ENCODE measurements around the gene CHKB. TPM values are rescaled to one million over a fixed set of nuclear protein-coding genes. Genes with fewer than 3 reads are reported as not detected.

Gene CHKB
- total and polyA plus RNA-seq, 11 donors: 16.7 to 77.1 (median 35.6) TPM

GRCh38 chr22:50595189-50595588 is 12.5 kb upstream of the CHKB start:
- no peak for DNase-seq
- H3K36me3 ChIP-seq: no peaks in the 10 kb centered on the region
- TF ChIP-seq, protein P1, sequence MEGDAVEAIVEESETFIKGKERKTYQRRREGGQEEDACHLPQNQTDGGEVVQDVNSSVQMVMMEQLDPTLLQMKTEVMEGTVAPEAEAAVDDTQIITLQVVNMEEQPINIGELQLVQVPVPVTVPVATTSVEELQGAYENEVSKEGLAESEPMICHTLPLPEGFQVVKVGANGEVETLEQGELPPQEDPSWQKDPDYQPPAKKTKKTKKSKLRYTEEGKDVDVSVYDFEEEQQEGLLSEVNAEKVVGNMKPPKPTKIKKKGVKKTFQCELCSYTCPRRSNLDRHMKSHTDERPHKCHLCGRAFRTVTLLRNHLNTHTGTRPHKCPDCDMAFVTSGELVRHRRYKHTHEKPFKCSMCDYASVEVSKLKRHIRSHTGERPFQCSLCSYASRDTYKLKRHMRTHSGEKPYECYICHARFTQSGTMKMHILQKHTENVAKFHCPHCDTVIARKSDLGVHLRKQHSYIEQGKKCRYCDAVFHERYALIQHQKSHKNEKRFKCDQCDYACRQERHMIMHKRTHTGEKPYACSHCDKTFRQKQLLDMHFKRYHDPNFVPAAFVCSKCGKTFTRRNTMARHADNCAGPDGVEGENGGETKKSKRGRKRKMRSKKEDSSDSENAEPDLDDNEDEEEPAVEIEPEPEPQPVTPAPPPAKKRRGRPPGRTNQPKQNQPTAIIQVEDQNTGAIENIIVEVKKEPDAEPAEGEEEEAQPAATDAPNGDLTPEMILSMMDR (IDR thresholded peaks at IDR 0.05): no peak
- no peak for TF ChIP-seq POLR2A (IDR thresholded peaks at IDR 0.05)
- intact Hi-C loops (cut with DNase I): no loop called here
- WGBS, 4 donors: 86 to 92% (median 89%) methylated on average over 3 of the region's 3 CpGs
- H3K4me3 ChIP-seq: no peak overlapping the region
- ATAC-seq: no peak
- peaks cover 0 to 24% (median 14%) of the 10 kb centered on the region in 9 donors for H3K27me3 ChIP-seq
- no peak overlapping the region for H3K27ac ChIP-seq
- H3K4me1 ChIP-seq: peaks cover 0 to 4% (median 0%) of the 10 kb centered on the region in 12 donors
- no peaks in the 10 kb centered on the region for H3K9me3 ChIP-seq

DNA sequence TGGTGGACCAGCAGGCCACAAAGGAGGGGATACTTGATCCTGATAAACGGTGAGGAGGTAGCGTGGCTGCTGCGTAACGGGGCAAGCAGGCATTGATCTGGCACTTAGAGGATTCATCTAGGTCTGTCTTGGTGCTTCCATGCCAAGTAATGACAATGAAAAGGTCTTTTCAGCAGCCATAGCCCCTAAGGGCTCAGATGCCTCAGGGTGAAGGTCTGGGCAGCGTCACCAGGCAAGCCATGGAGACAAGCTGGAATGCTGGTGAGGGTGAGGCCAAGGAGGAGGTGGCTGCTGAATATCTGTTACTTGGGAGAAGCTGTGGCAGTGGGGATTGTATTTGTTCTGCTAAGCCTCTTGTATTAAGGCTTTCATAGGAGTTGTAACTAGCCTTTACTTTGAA is 4.8 kb upstream of the CHKB start:
- Histone ChIP-seq H3K27ac (no peak overlapping the region), H3K27me3 (no peaks in the 10 kb centered on the region), H3K9me3 (no peaks in the 10 kb centered on the region), H3K36me3 (no peaks in the 10 kb centered on the region), H3K4me1 (peaks cover 0 to 11% (median 7%) of the 10 kb centered on the region in 12 donors), H3K4me3 (no peak overlapping the region)
- 87 to 96% (median 90%) methylated on average over 4 to 5 of the region's 5 CpGs for WGBS, 4 donors
- intact Hi-C loops (cut with DNase I): no loop called here
- TF ChIP-seq POLR2A (IDR thresholded peaks at IDR 0.05): no peak
- TF ChIP-seq, protein P1 (IDR thresholded peaks at IDR 0.05): no peak
- DNase-seq (peak in 2 of 5 donors; percentile 7 to 8), ATAC-seq (no peak)

DNA sequence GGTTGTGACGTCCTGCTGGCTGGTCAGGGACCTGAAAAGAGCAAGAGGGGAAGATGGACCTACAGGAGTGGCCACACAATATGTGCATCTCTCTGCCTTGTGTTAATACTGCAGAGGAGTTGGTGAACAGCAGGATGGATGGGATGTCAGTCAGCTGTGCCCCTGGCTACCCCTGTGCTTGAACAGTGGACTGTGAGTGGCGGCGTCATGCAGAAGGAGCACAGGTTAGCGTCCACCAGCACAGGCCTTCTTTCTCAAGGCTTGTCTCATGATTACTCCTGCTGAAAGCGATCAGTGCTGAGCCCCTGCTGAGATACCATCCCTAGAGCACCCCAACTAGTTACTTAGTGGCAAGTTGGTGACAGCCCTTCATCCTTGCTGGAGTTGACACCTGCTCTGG is 3.8 kb upstream of the CHKB start:
- no peaks in the 10 kb centered on the region for H3K9me3 ChIP-seq
- TF ChIP-seq POLR2A (IDR thresholded peaks at IDR 0.05): no peak
- TF ChIP-seq, protein P1 (IDR thresholded peaks at IDR 0.05): no peak
- no peak overlapping the region for H3K27ac ChIP-seq
- H3K36me3 ChIP-seq: no peaks in the 10 kb centered on the region
- peaks cover 3 to 17% (median 13%) of the 10 kb centered on the region in 12 donors for H3K4me1 ChIP-seq
- H3K4me3 ChIP-seq: no peak overlapping the region
- intact Hi-C loops (cut with DNase I): no loop called here
- no peaks in the 10 kb centered on the region for H3K27me3 ChIP-seq
- ATAC-seq (no peak), DNase-seq (peak in 2 of 5 donors; percentile 8 to 11)
- WGBS, 4 donors: 78 to 90% (median 82%) methylated on average over 1 to 5 of the region's 5 CpGs

- DNase-seq: peak in 2 of 5 donors; percentile 6 to 9
- TF ChIP-seq, protein P1 (IDR thresholded peaks at IDR 0.05): no peak
- TF ChIP-seq POLR2A (IDR thresholded peaks at IDR 0.05): no peak
- no peaks in the 10 kb centered on the region for H3K9me3 ChIP-seq
- no peak overlapping the region for H3K27ac ChIP-seq
- intact Hi-C loops (cut with DNase I): no loop called here
- WGBS, 4 donors: 92 to 95% (median 94%) methylated on average over 8 of the region's 8 CpGs
- no peak for ATAC-seq
- H3K4me3 ChIP-seq: no peak overlapping the region
- no peaks in the 10 kb centered on the region for H3K27me3 ChIP-seq
- H3K36me3 ChIP-seq: peaks cover 0 to 6% (median 3%) of the 10 kb centered on the region in 9 donors
- H3K4me1 ChIP-seq: peaks cover 3 to 23% (median 19%) of the 10 kb centered on the region in 12 donors
These were observed 3.1 kb upstream of the CHKB start for GRCh38 chr22:50585781-50586180.
